IPS DF 6.9 (cell line): ENCODE data around the gene OXER1.

Source experiments
- DNase-seq: peaks from one replicate; pipeline ENCODE4 v3.0.0-alpha.2; 2013; ENCODE audit warnings: low read depth, low spot score
- H3K27ac ChIP-seq: one replicate; pipeline ENCODE4 v1.5.1; 2013; ENCODE audit warnings: low read length, control low read depth
- H3K27me3 ChIP-seq: 2 replicates; pipeline ENCODE4 v1.6.1; 2013; ENCODE audit warnings: mild to moderate bottlenecking, low read length; ENCODE audit not compliant: control insufficient read depth, insufficient read depth
- H3K36me3 ChIP-seq: 2 replicates; pipeline ENCODE4 v1.6.1; 2013; ENCODE audit warnings: low read length; ENCODE audit not compliant: control insufficient read depth, insufficient read depth
- H3K4me1 ChIP-seq: 2 replicates; pipeline ENCODE4 v1.6.1; 2013; ENCODE audit warnings: low read length; ENCODE audit not compliant: control insufficient read depth, insufficient read depth
- H3K4me3 ChIP-seq: 2 replicates; pipeline ENCODE4 v1.5.1; 2013; ENCODE audit warnings: mild to moderate bottlenecking, low read length
- H3K9me3 ChIP-seq: 2 replicates; pipeline ENCODE4 v1.6.1; 2013; ENCODE audit warnings: low read length, inconsistent platforms; ENCODE audit not compliant: control insufficient read depth, insufficient read depth
- WGBS: extraction: QIAGEN DNeasy Blood & Tissue Kit; methylation state at CpG from one replicate; pipeline ENCODE4 v1.1.7; 2013; ENCODE audit warnings: mixed read lengths, missing lambda C conversion rate; ENCODE audit not compliant: insufficient read length, insufficient coverage; 5-methylcytosine and 5-hydroxymethylcytosine counted together

The OXER1 gene

DNA sequence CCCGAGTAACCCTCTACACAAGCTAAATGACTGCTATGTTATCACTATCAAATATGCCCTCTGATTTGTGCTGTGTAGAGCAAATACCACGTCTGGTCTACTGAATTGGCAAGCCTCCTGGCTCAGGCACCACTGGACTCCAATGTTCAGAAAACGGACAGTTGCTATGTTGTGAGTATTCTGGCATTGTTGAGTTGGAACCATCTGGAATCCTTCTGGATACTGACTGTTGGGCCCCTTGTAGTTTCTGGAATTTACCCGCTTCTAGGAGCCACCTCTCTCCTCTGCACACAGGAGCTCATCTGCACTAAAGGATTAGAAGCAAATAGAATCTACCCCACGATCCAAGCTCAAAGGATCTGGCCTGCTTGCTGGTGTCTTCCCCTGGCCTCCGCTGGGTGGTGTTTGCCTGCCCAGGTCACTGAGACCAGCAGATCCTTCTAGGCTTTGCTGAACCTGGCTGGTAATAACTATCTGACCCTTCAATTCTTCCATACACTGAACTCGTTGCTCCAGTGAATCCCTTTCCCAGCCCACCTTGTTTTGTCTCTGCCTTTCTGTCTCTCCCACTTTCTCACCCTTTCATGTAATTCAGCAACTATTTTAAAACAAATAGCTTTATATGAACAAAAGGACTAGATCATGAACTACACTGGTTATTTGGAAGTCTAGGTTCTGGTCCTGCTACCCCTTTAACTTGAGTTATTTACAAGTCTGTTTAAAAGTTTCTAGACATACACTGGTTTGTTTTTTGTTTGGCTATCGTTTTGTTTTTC, 30.5 kb upstream of the OXER1 start:
- Histone ChIP-seq H3K36me3 (no peaks in the 10 kb centered on the region), H3K27ac (no peak overlapping the region), H3K4me1 (peaks cover 2% of the 10 kb centered on the region; the same call in 1 of the 2 replicates), H3K9me3 (no peaks in the 10 kb centered on the region), H3K4me3 (no peak overlapping the region), H3K27me3 (no peaks in the 10 kb centered on the region)
- no peak for DNase-seq
- WGBS: 100% methylated on average over 1 of the region's 8 CpGs

DNA sequence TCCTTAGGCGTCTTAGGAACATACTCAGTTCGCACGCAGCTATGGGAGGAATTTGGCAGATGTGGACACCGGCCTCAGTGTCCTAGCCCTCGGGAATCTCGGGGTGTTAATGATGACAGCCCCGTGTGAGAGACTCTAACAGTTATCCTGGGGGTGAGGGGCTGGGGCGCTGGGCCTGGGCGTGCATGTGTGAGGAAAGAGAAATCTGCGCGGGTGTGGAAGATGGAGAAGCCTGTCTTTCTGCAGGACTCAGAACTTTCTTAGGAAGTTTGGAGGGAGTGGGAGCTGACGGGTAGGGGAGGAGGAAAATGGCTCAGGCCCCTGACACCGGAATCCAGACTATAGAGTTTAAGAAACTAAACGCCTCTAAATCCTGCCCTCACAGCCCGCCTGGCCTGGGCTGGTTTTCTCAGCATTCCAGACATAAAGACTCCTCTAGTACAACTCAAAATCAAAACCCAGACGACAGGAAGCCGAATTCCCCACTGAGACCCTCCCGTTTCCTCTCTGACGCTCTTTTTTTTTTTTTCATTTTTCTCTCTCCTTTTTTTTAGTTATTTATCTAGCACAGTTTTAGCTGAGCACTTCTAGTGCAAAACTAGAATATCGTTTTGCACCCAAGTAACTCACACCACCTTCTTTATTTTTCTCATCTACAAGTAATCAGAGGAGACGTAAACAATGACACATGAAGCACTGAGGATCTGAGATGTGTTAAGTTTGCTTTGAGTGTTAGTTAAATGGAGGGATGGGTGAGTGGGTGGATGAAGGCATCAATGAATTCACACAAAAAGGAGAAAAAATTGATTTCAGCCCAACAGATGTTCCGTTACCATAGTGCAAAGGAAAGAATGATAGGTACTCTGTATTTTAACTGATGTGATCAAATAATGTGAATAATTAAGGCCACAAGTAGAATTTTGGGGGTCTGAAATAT, 29.7 kb upstream of the OXER1 start:
- H3K27ac ChIP-seq: no peak overlapping the region
- H3K9me3 ChIP-seq: no peaks in the 10 kb centered on the region
- peak overlapping the region; percentile 31; the same call in 1 of the 2 replicates for H3K4me3 ChIP-seq
- H3K36me3 ChIP-seq: no peaks in the 10 kb centered on the region
- no peak for DNase-seq
- H3K27me3 ChIP-seq: no peaks in the 10 kb centered on the region
- no CpG with 5 or more reads among the region's 22 CpGs for WGBS
- peaks cover 2% of the 10 kb centered on the region; the same call in 1 of the 2 replicates for H3K4me1 ChIP-seq

- no peak for DNase-seq
- WGBS: no CpG with 5 or more reads among the region's 75 CpGs
- Histone ChIP-seq H3K4me3 (peak within 1 kb of the TSS; percentile 31; the same call in 1 of the 2 replicates), H3K27me3 (no peaks in the 10 kb centered on the region), H3K9me3 (no peaks in the 10 kb centered on the region), H3K27ac (no peak within 1 kb of the TSS), H3K36me3 (no peaks in the 10 kb centered on the region), H3K4me1 (peaks cover 2% of the 10 kb centered on the region; the same call in 1 of the 2 replicates)
Measured at GRCh38 chr2:42792583-42793333, 28.8 kb upstream of the OXER1 start, which contains the start of gene HAAO. Gene HAAO, minus strand, starts transcription at chr2:42792583. Its CDS starts 47 bp downstream, at chr2:42792536.

GRCh38 chr2:42792087-42792582, 28.2 kb upstream of the OXER1 start:
- no peak for DNase-seq
- peaks cover 2% of the 10 kb centered on the region; the same call in 1 of the 2 replicates for H3K4me1 ChIP-seq
- WGBS: no CpG with 5 or more reads among the region's 18 CpGs
- no peaks in the 10 kb centered on the region for H3K27me3 ChIP-seq
- no peak overlapping the region for H3K27ac ChIP-seq
- H3K9me3 ChIP-seq: no peaks in the 10 kb centered on the region
- no peaks in the 10 kb centered on the region for H3K36me3 ChIP-seq
- H3K4me3 ChIP-seq: peak overlapping the region; percentile 31; the same call in 1 of the 2 replicates

GRCh38 chr2:42791606-42792005, 27.7 kb upstream of the OXER1 start:
- H3K27ac ChIP-seq: no peak overlapping the region
- no peaks in the 10 kb centered on the region for H3K27me3 ChIP-seq
- no peak overlapping the region for H3K4me3 ChIP-seq
- no peaks in the 10 kb centered on the region for H3K9me3 ChIP-seq
- H3K36me3 ChIP-seq: no peaks in the 10 kb centered on the region
- DNase-seq: no peak
- WGBS: no CpG with 5 or more reads among the region's 4 CpGs
- H3K4me1 ChIP-seq: peaks cover 2% of the 10 kb centered on the region; the same call in 1 of the 2 replicates

DNA sequence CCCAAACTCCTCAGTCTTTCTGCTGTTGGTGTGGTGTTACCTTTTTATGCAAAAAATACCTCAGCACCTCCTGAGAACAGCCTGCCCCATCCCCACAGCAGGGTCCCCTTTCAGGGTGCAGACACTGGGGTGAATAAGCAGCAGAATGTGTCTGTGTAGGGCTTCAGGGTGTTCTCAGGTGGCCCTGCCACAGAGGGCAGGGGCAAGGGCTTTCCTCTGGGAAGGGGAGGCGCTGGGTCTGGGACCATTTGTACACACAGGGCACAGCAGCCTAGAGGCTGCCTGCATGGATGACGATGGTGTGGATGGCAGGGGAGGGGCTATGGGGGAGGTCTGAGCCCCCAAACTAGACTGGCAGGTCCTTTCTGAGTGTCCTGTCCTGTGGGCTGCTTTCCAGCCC, 25.8 kb upstream of the OXER1 start:
- Histone ChIP-seq H3K4me3 (no peak overlapping the region), H3K27me3 (no peaks in the 10 kb centered on the region), H3K27ac (no peak overlapping the region), H3K4me1 (peaks cover 2% of the 10 kb centered on the region; the same call in 1 of the 2 replicates), H3K36me3 (no peaks in the 10 kb centered on the region), H3K9me3 (no peaks in the 10 kb centered on the region)
- no CpG with 5 or more reads among the region's 2 CpGs for WGBS
- no peak for DNase-seq

- no peaks in the 10 kb centered on the region for H3K27me3 ChIP-seq
- WGBS: no CpG with 5 or more reads among the region's 4 CpGs
- no peak for DNase-seq
Measured at GRCh38 chr2:42788882-42789281, 24.9 kb upstream of the OXER1 start.

GRCh38 chr2:42788478-42788793, 24.5 kb upstream of the OXER1 start:
- Histone ChIP-seq H3K9me3 (no peaks in the 10 kb centered on the region), H3K27me3 (no peaks in the 10 kb centered on the region), H3K27ac (no peak overlapping the region), H3K36me3 (no peaks in the 10 kb centered on the region), H3K4me3 (no peak overlapping the region), H3K4me1 (no peaks in the 10 kb centered on the region)
- DNase-seq: no peak
- WGBS: no CpG with 5 or more reads among the region's 9 CpGs

More at GRCh38 chr2:42788882-42789281, 24.9 kb upstream of the OXER1 start:
- Histone ChIP-seq H3K36me3 (no peaks in the 10 kb centered on the region), H3K27ac (no peak overlapping the region), H3K4me1 (no peaks in the 10 kb centered on the region; the same call in 1 of the 2 replicates), H3K4me3 (no peak overlapping the region), H3K9me3 (no peaks in the 10 kb centered on the region)

DNA sequence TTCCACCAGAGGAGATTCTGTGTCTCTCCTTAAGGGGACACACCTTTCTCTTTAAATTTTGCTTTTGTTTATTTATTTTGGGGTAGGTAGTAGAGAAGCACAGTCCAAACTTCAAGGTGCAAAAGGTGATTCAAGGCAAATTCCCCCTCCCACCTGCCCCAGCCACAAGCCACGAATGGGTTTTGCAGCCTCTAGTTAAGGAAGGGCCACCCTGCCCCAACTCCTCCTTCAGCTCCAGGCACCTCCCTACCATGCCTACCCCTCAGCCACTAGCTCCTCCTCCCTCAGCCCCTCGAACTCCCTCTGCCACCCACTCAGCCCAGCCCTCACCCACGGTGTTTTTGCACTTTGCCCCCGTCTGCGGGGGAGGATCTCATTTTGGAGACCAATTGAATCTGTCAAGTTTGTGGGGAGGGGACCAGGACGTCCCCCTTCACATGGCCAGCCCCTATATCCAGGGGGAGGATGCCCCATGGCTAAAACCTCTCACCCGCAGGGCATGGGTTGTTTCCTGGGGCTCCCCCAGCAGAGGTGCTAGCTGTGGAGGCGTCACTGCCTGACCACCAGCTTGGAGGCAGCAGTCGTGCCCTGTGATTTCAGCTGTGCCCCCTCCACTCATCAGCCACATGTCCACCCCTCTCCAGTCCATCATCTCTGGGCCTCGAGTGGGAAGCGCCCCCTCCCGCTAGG, 24.0 kb upstream of the OXER1 start:
- H3K27me3 ChIP-seq: no peaks in the 10 kb centered on the region
- no peak for DNase-seq
- H3K9me3 ChIP-seq: no peaks in the 10 kb centered on the region
- no peaks in the 10 kb centered on the region for H3K36me3 ChIP-seq
- no peaks in the 10 kb centered on the region; the same call in 1 of the 2 replicates for H3K4me1 ChIP-seq
- H3K4me3 ChIP-seq: no peak overlapping the region
- H3K27ac ChIP-seq: no peak overlapping the region
- no CpG with 5 or more reads among the region's 12 CpGs for WGBS
